Progenitor cell of endocrine pancreas (in vitro differentiated cells): ENCODE data around the gene KCNJ6. TPM values are rescaled to one million over a fixed set of nuclear protein-coding genes. Genes with fewer than 3 reads are reported as not detected.

ENCODE experiments used
- DNase-seq: peaks from one replicate; pipeline ENCODE4 v3.0.0; 2021; ENCODE audit warnings: low spot score; ENCODE audit not compliant: unreplicated experiment
- H3K27ac Mint-ChIP-seq: 2 replicates; pipeline ENCODE4 v1.8.0; 2021; ENCODE audit warnings: mild to moderate bottlenecking, moderate library complexity, mixed read lengths
- H3K27me3 Mint-ChIP-seq: 2 replicates; pipeline ENCODE4 v1.8.0; 2021; ENCODE audit warnings: mixed read lengths
- H3K36me3 Mint-ChIP-seq: 2 replicates; pipeline ENCODE4 v1.8.0; 2022; ENCODE audit warnings: mixed read lengths; ENCODE audit not compliant: insufficient read depth
- H3K4me1 Mint-ChIP-seq: 2 replicates; pipeline ENCODE4 v1.8.0; 2021; ENCODE audit warnings: low read depth, mixed read lengths
- H3K4me3 Mint-ChIP-seq: 2 replicates; pipeline ENCODE4 v1.8.0; 2021; ENCODE audit warnings: low read depth, mild to moderate bottlenecking, moderate library complexity, mixed read lengths
- H3K9me3 Mint-ChIP-seq: 2 replicates; pipeline ENCODE4 v1.8.0; 2021; ENCODE audit warnings: low read depth, mixed read lengths
- total RNA-seq: library from RNA; stranded (reverse); gene quantifications from 2 replicates; pipeline ENCODE4 v1.2.1, GENCODE V29; 2021
- TF ChIP-seq, protein P1 (sequence below): fragments of 200-600 bp; sonication (generic); IDR thresholded peaks from one replicate; pipeline ENCODE4 v1.5.0; 2021; ENCODE audit warnings: antibody characterized with exemption, mild to moderate bottlenecking; ENCODE audit not compliant: unreplicated experiment

Gene KCNJ6
- total RNA-seq, 1 donor from 2014 or later: 3.3 TPM

DNA sequence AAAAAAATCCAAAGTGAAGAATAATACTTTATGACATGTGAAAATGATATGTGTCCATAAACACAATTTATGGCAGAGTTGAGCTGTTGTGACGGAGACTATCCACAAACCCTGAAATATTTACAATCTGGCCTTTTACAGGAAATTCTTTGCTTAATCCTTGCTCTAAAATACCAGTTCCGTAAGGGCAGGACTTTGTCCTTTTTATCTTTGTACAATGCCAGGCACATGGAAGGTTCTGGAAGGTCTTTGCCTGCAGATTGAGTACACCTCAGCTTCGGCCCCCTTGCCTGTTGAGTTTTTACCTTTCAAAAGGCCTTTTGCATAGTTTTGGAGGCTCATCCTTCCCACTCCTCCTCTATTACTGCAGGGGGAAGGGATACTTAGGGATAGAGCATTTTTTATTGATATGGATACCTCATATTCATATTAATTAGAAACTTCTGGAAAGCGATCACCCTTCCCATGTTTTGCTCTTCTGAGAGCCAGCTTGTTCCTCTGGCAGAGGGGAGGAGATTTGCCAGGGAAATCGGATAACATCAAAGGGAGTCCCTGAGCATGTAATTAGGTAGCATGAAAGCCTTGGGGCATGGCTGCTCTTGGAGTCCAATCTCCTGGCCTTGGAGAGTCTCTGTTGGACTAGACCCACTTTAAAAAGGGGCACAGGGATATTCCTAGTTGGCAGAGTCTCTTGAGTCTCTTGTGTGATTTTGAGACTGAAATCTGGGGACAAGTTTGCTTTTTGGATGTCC is 217.1 kb downstream of the KCNJ6 start:
- H3K4me3 Mint-ChIP-seq: no peak overlapping the region
- peaks cover 5% of the 10 kb centered on the region for H3K9me3 Mint-ChIP-seq
- TF ChIP-seq, protein P1, sequence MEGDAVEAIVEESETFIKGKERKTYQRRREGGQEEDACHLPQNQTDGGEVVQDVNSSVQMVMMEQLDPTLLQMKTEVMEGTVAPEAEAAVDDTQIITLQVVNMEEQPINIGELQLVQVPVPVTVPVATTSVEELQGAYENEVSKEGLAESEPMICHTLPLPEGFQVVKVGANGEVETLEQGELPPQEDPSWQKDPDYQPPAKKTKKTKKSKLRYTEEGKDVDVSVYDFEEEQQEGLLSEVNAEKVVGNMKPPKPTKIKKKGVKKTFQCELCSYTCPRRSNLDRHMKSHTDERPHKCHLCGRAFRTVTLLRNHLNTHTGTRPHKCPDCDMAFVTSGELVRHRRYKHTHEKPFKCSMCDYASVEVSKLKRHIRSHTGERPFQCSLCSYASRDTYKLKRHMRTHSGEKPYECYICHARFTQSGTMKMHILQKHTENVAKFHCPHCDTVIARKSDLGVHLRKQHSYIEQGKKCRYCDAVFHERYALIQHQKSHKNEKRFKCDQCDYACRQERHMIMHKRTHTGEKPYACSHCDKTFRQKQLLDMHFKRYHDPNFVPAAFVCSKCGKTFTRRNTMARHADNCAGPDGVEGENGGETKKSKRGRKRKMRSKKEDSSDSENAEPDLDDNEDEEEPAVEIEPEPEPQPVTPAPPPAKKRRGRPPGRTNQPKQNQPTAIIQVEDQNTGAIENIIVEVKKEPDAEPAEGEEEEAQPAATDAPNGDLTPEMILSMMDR: no peak
- H3K36me3 Mint-ChIP-seq: no peaks in the 10 kb centered on the region
- H3K4me1 Mint-ChIP-seq: no peaks in the 10 kb centered on the region
- H3K27me3 Mint-ChIP-seq: no peaks in the 10 kb centered on the region
- DNase-seq: no peak
- no peak overlapping the region for H3K27ac Mint-ChIP-seq

DNA sequence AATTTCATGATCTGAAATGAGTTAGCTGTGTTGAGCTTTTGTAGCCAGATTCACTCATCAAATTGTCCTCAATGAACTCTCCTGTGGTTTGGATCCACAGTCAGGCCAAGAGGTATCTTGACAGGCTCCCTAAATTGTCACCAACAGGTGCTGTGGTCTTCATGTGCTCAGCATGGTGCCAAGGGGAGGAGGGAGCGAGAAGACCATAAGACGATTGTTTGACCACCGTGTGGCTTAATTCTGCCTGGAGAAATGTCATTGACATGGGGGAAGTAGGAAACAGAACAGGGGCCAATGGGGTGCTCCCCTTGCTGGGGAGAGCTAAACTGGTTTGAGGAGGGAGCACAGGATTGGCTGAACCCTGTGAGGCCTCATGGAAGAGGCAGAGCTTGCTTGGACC is 219.3 kb downstream of the KCNJ6 start:
- no peak overlapping the region for H3K4me3 Mint-ChIP-seq
- H3K36me3 Mint-ChIP-seq: no peaks in the 10 kb centered on the region
- DNase-seq: no peak
- TF ChIP-seq, protein P1: no peak
- H3K27ac Mint-ChIP-seq: no peak overlapping the region
- no peaks in the 10 kb centered on the region for H3K27me3 Mint-ChIP-seq
- peaks cover 5% of the 10 kb centered on the region for H3K9me3 Mint-ChIP-seq
- H3K4me1 Mint-ChIP-seq: no peaks in the 10 kb centered on the region

DNA sequence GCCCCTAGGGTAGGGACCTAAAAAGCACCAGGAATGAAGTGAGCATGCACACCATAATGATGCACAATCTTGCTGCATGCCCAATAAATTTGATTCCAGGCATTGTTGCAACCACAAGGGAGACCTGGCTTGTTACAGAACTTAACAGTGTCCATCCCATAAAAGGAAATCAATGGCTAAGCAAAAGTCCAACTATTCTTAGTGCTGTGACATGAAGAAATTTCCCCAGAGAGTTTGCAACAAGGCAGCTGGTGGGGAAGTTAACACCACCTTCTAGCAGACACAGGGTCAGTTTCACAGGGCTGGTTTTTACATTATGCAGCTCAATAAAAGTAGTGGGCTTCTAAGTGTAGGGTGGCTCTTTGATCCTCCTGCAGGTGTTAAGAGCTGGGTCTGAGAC is 221.1 kb downstream of the KCNJ6 start:
- Mint-ChIP-seq H3K4me3 (no peak overlapping the region), H3K27me3 (no peaks in the 10 kb centered on the region), H3K4me1 (no peaks in the 10 kb centered on the region), H3K9me3 (peaks cover 5% of the 10 kb centered on the region), H3K36me3 (no peaks in the 10 kb centered on the region), H3K27ac (no peak overlapping the region)
- TF ChIP-seq, protein P1: no peak
- no peak for DNase-seq

DNA sequence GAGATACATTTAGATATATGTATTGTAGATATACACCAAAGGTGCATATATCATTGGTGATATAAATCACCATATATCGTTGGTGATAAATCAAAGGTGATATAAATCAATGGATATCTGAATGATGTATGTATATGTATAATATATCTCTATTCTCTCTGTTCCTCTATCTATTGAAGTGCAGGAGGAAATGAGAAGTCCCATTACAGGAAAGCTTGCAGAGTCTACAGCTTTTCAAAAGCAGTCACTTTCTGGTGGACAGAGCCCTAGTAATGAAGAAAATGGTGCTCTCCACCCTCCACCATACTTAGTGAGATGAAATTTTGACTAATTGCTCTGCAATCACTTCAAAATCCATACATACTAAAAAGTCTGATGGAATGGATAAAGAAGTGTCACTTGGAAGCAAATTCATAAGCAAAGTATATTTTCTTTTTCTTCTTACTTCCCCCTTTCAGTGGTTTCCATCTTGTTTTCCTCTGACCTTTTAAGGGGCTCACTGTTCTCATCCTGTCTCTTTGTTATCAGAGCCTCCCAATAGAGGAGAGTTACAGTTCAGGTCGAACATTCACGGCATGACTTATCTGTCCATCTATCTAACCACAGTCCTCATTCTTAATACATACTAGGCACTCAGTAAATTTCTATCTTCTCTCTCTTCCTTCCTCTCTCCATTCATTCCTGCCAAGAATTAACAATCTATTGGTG is 227.2 kb downstream of the KCNJ6 start:
- Mint-ChIP-seq H3K4me3 (no peak overlapping the region), H3K27me3 (no peaks in the 10 kb centered on the region), H3K36me3 (no peaks in the 10 kb centered on the region), H3K27ac (no peak overlapping the region), H3K9me3 (peaks cover 6% of the 10 kb centered on the region), H3K4me1 (peaks cover 1% of the 10 kb centered on the region)
- TF ChIP-seq, protein P1: no peak
- no peak for DNase-seq

DNA sequence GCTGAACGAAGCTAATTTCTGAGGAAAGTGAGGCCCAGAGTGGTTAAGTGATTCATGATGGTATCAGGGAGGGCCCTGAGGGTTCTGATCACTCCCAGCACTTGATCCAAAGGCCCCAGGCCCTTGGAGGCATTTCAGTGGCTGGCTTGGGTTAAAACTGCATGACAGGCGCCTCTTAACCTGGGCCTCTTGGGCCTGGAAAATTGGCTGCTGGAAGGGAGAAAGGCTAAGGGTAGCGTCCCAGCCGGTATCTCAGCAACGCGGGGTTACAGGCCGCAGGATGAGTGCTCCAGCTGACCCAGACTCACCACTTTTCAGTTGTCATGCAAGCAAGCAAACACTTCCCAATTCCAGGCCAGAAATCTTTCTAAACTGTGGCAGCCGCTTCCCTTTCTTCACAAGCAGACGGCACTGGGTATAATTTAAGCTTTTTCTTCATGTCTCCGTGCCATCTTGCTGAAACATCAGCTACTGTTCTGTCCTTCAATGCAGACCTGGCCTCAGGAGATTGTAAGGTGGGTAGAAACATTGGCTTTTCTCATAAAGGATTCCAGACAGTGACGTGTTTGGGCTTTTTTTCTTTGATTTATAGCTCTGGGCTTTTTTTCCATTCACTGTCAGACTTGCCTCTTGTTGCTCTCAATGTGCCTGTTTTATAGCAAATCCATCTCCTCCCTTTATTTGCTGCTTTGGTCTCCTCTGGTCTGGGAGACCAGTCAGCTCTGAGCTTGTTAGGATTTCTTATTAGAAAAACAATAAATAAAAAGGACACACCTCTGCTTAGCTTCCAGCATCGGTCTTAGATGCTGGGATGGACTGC is 229.1 kb downstream of the KCNJ6 start:
- Mint-ChIP-seq H3K9me3 (peaks cover 6% of the 10 kb centered on the region), H3K4me3 (no peak overlapping the region), H3K4me1 (peaks cover 1% of the 10 kb centered on the region), H3K27ac (no peak overlapping the region), H3K36me3 (no peaks in the 10 kb centered on the region), H3K27me3 (peaks cover 3% of the 10 kb centered on the region)
- DNase-seq: no peak
- TF ChIP-seq, protein P1: no peak
